ENCODE data around the gene ADAMTSL5.

ADAMTSL5 gene

DNA sequence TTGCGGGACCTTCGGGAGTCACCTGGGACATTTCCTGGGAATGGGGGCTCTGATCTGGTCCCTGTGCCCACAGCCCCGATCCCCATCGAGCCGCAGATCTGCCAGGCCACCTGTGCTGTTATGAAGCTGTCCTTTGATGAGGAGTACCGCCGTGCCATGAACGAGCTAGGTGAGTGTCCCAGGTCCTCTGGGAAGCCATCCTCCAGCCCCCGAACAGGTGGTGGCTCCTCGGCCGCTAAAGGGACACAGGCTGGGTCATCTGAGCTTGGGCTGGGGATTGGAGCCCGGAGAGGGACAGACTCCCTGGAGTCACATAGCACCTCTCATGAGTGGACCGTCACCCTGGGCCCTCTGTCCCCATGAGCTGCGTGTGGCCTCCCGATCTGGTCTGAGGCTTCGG is 54.9 kb downstream of the ADAMTSL5 start:
- H3K9me3 ChIP-seq, result no peaks in the 10 kb centered on the region
- H3K27me3 ChIP-seq (ENCODE audit: low read depth), result peaks cover 19% of the 10 kb centered on the region
- in situ Hi-C loops (cut with MboI; ENCODE audit: low sequenced_read_pairs), result no loop called here
- no peak overlapping the region for H3K4me3 ChIP-seq
- H3K36me3 ChIP-seq (replicated peaks), result no peaks in the 10 kb centered on the region; the same call in 1 of the 2 replicates
- no peak for DNase-seq (ENCODE audit: low spot score in 2 of 2)
- H3K4me1 ChIP-seq, result peaks cover 12% of the 10 kb centered on the region

DNA sequence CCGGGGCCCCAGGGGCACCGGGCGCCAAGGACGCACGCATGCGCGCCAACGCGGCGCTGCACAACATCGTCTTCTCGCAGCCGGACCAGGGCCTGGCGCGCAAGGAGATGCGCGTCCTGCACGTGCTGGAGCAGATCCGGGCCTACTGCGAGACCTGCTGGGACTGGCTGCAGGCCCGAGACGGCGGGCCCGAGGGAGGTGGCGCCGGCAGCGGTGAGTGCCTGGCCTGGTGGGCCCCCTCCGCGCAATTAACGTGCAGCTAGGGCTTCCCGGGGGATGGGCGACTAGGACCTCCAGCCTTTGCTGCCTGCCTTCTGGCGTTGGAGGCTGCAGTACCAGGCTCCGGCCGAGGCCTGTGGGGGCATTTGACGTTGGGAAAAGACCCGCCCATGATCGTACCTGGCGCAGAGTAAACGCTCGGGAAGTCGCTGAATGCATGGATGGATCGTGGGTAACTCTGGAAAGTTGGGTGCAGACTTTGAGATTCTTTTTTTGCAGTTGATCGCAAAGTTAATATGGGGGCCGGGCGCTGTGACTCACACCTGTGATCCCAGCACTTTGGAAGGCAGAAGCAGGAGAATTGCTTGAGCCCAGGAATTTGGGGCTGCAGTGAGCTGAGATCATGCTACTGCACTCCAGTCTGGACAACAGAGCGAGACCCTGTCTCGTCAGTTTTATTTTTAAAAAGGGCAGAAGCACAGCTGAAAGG is 55.6 kb downstream of the ADAMTSL5 start:
- in situ Hi-C loops (cut with MboI; ENCODE audit: low sequenced_read_pairs), result no loop called here
- H3K9me3 ChIP-seq, result no peaks in the 10 kb centered on the region
- peaks cover 12% of the 10 kb centered on the region for H3K4me1 ChIP-seq
- peak in 1 of 2 experiments; percentile 47 for DNase-seq (ENCODE audit: low spot score in 2 of 2)
- no peaks in the 10 kb centered on the region; the same call in 1 of the 2 replicates for H3K36me3 ChIP-seq (replicated peaks)
- peaks cover 26% of the 10 kb centered on the region for H3K27me3 ChIP-seq (ENCODE audit: low read depth)
- H3K4me3 ChIP-seq, result no peak overlapping the region

DNA sequence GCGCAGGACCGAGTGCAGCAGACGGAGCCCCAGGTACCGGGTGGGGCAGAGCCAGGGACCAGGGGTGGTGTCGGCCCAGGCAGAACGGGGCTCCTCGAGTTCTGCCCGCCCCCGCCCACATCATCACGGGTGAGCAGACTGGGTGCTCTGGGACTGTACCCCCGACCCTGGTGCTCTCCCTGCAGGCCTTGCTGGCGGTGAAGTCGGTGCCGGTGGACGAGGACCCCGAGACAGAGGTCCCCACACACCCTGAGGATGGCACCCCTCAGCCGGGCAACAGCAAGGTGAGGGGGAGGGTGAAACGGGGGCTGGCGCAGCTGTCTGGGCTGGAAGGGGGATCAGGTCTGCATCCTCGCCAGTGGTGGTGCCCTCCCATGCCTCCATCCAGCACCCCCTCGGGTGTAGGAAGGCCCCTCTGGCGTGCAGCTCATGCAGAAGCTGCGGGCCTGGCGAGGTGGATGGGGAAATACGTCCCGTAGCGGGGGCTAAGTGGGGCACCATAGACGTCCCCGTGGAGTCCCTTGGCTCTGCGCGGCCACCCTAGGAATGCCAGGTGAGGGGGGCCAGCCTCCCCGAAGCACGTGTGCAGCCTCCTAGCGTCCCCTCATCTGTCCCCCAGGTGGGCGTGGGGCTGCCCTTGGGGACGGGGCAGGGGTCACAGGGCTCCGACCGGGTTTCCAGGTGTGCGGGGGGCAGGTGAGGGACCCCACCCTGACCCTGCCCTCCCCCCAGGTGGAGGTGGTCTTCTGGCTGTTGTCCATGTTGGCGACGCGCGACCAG is 56.5 kb downstream of the ADAMTSL5 start:
- H3K4me1 ChIP-seq, result peaks cover 12% of the 10 kb centered on the region
- DNase-seq (ENCODE audit: low spot score in 2 of 2), result no peak
- in situ Hi-C loops (cut with MboI; ENCODE audit: low sequenced_read_pairs), result no loop called here

DNA sequence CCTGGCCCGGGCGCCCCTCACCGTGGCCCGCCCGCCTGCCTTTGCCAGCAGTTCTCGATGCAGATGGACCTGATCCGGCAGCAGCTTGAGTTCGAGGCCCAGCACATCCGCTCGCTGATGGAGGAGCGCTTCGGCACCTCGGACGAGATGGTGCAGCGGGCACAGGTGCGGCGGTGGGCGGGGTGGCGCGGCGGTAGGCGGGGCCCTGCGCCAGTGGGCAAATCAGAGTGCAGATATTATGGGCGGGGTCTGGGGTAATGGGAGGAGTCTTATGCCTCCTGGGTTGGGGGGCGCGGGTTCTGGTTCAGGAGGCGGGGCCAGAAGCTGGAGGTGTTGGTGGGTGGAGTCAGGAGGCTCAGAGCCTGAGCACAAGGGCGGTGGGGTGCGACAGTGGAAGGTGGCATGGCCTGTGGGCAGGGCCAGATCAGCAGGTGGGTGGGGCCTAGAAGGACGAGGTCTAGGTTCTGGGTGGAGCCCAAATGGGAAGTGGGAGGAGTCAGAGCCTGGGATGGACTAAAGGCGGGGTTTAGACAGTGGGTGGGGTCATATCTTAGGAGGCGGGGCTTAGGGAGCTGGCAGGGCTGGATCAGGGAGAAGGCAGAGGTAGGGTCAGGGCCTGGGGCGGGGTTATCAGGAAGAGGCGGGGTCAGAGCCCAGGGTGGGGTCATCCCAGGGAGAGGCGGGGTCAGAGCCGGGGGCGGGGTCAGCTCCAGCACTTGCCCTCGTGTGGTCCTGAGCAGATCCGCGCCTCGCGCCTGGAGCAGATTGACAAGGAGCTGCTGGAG is 57.3 kb downstream of the ADAMTSL5 start:
- no peaks in the 10 kb centered on the region; the same call in 1 of the 2 replicates for H3K36me3 ChIP-seq (replicated peaks)
- in situ Hi-C loops (cut with MboI; ENCODE audit: low sequenced_read_pairs), result no loop called here
- H3K27me3 ChIP-seq (ENCODE audit: low read depth), result peaks cover 42% of the 10 kb centered on the region
- peaks cover 12% of the 10 kb centered on the region for H3K4me1 ChIP-seq
- no peaks in the 10 kb centered on the region for H3K9me3 ChIP-seq
- H3K4me3 ChIP-seq, result peak overlapping the region; percentile 6; the same call in 1 of the 2 replicates
- peak; percentile 79 to 97 for DNase-seq (ENCODE audit: low spot score in 2 of 2)

More for the DNA sequence above, 56.5 kb downstream of the ADAMTSL5 start:
- no peaks in the 10 kb centered on the region; the same call in 1 of the 2 replicates for H3K36me3 ChIP-seq (replicated peaks)
- H3K9me3 ChIP-seq, result no peaks in the 10 kb centered on the region
- peaks cover 34% of the 10 kb centered on the region for H3K27me3 ChIP-seq (ENCODE audit: low read depth)
- no peak overlapping the region for H3K4me3 ChIP-seq

Measured in HAP-1 (cell line).